DLD1 (cell line): ENCODE measurements around the gene CLEC1A.
"Not testable (repeated sequence)": the region's sequence is repeated elsewhere in the genome, so short reads cannot be mapped to it uniquely, and the experiment has no call there.

Source experiments
- in situ Hi-C: cut with HindIII; loops from 2 replicates; pipeline ENCODE4 v1.10.0; 2017; ENCODE audit warnings: low sequenced_read_pairs

Gene CLEC1A

GRCh38 chr12:10052193-10052913, 46.4 kb downstream of the CLEC1A start:
- in situ Hi-C loops: no loop called here

GRCh38 chr12:10048526-10048925, 50.3 kb downstream of the CLEC1A start:
- in situ Hi-C loops: no loop called here

- in situ Hi-C loops: no loop called here
These were observed 56.6 kb downstream of the CLEC1A start for GRCh38 chr12:10042167-10042566.

GRCh38 chr12:10033783-10034545, 64.8 kb downstream of the CLEC1A start:
- in situ Hi-C loops: no loop called here

- in situ Hi-C loops: no loop called here
These were observed 67.0 kb downstream of the CLEC1A start for GRCh38 chr12:10031771-10032175.

GRCh38 chr12:10031321-10031720, 67.5 kb downstream of the CLEC1A start:
- in situ Hi-C loops: no loop called here

GRCh38 chr12:10030446-10030845, 68.3 kb downstream of the CLEC1A start, which contains the start of gene CLEC9A:
Gene CLEC9A (plus strand): TSS chr12:10030682. CDS start chr12:10052688, 22,006 bp downstream.
- in situ Hi-C loops: no loop called here

- in situ Hi-C loops: no loop called here
These were observed 71.1 kb downstream of the CLEC1A start for GRCh38 chr12:10027721-10028120.

- in situ Hi-C loops: no loop called here
These were observed 71.5 kb downstream of the CLEC1A start for GRCh38 chr12:10027311-10027710.

GRCh38 chr12:10026666-10027065, 72.1 kb downstream of the CLEC1A start:
- in situ Hi-C loops: not testable (repeated sequence)

- in situ Hi-C loops: no loop called here
These were observed 73.5 kb downstream of the CLEC1A start for GRCh38 chr12:10025236-10025635.

GRCh38 chr12:10021342-10021741, 77.4 kb downstream of the CLEC1A start:
- in situ Hi-C loops: no loop called here
